Gastrocnemius medialis (tissue), 4 donors: ENCODE measurements around the gene ZNF281.

Experiments used
- POLR2A ChIP-seq, 2 donors: fragments of 450-650 bp; IDR thresholded peaks; one replicate each; pipeline ENCODE4 v1.6.1; 2017; ENCODE audit warnings: antibody characterized with exemption in 2 of 2, mild to moderate bottlenecking in 2 of 2, moderate library complexity in 2 of 2
- TF ChIP-seq, protein P1 (sequence below), 5 experiments: fragments of 450-650 bp in 3 of 5; fragments of 200-600 bp in 2 of 5; sonication (generic) in 2 of 5; IDR thresholded peaks in 4 of 5; conservative IDR thresholded peaks in 1 of 5; 1 replicate in 4 of 5; 2 replicates in 1 of 5; pipeline ENCODE4 v1.5.1; 2016 to 2019; ENCODE audit warnings: antibody characterized with exemption in 5 of 5, mild to moderate bottlenecking in 3 of 5, moderate library complexity in 3 of 5

DNA sequence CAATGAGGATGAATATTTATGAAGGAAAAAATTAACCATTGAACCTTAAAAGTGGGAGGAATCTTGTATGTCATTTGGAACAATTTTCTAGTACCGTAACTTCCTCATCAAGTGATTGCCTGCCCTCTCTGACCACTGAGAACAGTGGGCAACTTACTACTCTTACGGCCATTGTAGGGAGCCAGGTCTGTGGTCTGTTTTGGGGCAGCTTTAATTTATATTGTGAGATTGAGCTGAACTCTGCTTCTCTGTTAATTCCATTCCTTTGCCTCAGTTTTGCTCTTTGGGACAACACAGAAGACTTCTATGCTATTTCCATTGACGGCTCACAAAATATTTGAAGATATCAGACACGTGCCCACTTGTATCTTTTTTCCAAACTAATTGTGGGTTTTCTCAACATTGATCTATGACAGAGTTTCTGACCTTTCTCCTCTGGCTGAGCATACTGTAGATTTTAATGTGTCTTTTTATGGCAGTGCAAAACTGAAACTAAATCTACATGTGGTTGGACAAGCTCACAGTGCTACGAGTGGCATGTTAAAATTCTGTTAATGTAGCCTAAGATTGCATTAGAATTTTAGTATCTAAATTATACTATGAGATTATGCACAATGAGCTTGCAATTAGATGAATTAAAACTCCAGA, 27.8 kb upstream of the ZNF281 start:
- TF ChIP-seq, protein P1, sequence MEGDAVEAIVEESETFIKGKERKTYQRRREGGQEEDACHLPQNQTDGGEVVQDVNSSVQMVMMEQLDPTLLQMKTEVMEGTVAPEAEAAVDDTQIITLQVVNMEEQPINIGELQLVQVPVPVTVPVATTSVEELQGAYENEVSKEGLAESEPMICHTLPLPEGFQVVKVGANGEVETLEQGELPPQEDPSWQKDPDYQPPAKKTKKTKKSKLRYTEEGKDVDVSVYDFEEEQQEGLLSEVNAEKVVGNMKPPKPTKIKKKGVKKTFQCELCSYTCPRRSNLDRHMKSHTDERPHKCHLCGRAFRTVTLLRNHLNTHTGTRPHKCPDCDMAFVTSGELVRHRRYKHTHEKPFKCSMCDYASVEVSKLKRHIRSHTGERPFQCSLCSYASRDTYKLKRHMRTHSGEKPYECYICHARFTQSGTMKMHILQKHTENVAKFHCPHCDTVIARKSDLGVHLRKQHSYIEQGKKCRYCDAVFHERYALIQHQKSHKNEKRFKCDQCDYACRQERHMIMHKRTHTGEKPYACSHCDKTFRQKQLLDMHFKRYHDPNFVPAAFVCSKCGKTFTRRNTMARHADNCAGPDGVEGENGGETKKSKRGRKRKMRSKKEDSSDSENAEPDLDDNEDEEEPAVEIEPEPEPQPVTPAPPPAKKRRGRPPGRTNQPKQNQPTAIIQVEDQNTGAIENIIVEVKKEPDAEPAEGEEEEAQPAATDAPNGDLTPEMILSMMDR (IDR thresholded peaks at IDR 0.05 in 4 of 5, conservative IDR thresholded peaks at IDR 0.05 in 1 of 5) = no peak
- TF ChIP-seq POLR2A (IDR thresholded peaks at IDR 0.05) = no peak
